Measurements from ENCODE around the gene POLR2L. TPM values are rescaled to one million over a fixed set of nuclear protein-coding genes. Genes with fewer than 3 reads are reported as not detected.

Gene POLR2L
- total RNA-seq, 2 donors from 2014 or later = 64.5 to 91.1 TPM

DNA sequence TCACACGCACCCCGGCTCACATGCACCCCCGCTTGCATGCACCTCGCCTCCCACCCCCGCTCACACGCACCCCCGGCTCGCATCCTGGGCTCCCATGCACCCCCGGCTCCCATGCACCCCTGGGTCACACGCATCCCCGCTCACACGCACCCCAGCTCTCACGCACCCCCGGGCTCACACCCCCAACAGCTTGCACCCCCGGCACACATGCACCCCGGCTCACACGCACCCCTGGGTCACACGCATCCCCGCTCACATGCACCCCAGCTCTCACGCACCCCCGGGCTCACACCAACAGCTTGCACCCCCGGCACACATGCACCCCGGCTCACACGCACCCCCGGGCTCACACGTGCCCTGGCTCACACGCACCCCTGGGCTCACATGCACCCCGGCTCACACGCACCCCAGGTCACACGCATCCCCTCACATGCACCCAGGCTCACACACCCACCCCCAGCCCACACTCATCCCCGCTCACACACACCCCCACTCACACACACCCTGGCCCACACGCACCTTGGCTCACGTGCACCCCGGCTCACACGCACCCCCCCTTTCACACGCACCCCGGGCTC, 16.5 kb upstream of the POLR2L start:
- H3K36me3 ChIP-seq = no peaks in the 10 kb centered on the region
- no peaks in the 10 kb centered on the region for H3K9me3 ChIP-seq
- H3K27me3 ChIP-seq (replicated peaks; ENCODE audit: insufficient read depth) = no peaks in the 10 kb centered on the region
- intact Hi-C loops (cut with DNase I) = no loop called here
- WGBS = 86% methylated on average over 36 of the region's 37 CpGs
- H3K4me1 ChIP-seq (replicated peaks) = no peaks in the 10 kb centered on the region
- no peak overlapping the region for H3K27ac ChIP-seq
- H3K4me3 ChIP-seq = no peak overlapping the region
- DNase-seq (ENCODE audit: low spot score) = no peak
- TF ChIP-seq POLR2AphosphoS5 (IDR thresholded peaks at IDR 0.05) (no peak), POLR2A (IDR thresholded peaks at IDR 0.05) (no peak)
- TF ChIP-seq, protein P1, sequence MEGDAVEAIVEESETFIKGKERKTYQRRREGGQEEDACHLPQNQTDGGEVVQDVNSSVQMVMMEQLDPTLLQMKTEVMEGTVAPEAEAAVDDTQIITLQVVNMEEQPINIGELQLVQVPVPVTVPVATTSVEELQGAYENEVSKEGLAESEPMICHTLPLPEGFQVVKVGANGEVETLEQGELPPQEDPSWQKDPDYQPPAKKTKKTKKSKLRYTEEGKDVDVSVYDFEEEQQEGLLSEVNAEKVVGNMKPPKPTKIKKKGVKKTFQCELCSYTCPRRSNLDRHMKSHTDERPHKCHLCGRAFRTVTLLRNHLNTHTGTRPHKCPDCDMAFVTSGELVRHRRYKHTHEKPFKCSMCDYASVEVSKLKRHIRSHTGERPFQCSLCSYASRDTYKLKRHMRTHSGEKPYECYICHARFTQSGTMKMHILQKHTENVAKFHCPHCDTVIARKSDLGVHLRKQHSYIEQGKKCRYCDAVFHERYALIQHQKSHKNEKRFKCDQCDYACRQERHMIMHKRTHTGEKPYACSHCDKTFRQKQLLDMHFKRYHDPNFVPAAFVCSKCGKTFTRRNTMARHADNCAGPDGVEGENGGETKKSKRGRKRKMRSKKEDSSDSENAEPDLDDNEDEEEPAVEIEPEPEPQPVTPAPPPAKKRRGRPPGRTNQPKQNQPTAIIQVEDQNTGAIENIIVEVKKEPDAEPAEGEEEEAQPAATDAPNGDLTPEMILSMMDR (IDR thresholded peaks at IDR 0.05) = no peak

DNA sequence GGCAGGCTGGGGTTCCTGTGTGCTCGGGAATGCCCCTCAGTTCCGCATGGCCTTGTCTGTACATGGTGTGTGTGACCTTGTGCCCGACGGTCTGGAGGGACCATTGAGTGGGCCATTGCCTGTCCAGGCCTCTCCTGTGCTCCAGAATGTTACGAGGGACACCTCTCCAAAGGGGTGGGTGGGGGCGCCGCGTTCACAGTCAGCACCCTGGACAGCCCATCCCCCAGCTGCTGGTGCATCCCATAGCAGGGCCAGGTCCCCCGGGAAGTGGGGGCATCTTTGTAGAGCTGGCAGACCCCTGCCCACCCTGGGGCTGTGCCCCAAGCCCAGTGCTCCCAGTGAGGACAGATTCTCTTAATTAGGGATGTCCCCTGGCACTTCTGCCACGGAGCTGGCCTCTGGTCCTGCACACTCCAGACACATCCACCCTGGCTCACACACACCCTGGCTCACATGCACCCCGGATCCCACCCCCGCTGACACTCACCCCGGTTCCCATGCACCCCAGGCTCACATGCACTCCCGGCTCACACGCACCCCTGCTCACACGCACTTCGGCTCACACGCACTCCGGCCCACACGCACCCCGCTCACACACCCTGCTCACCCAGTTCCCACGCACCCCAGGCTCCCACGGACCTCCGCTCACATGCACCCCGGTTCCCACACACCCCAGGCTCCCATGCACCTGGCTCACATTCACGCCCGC, 15.9 kb upstream of the POLR2L start:
- Histone ChIP-seq H3K9me3 (no peaks in the 10 kb centered on the region), H3K27ac (no peak overlapping the region), H3K36me3 (no peaks in the 10 kb centered on the region), H3K4me3 (no peak overlapping the region), H3K4me1 (replicated peaks) (no peaks in the 10 kb centered on the region), H3K27me3 (replicated peaks; ENCODE audit: insufficient read depth) (no peaks in the 10 kb centered on the region)
- no peak for DNase-seq (ENCODE audit: low spot score)
- TF ChIP-seq, protein P1 (IDR thresholded peaks at IDR 0.05) = no peak
- TF ChIP-seq POLR2A (IDR thresholded peaks at IDR 0.05) = no peak
- intact Hi-C loops (cut with DNase I) = no loop called here
- 80% methylated on average over 26 of the region's 27 CpGs for WGBS

DNA sequence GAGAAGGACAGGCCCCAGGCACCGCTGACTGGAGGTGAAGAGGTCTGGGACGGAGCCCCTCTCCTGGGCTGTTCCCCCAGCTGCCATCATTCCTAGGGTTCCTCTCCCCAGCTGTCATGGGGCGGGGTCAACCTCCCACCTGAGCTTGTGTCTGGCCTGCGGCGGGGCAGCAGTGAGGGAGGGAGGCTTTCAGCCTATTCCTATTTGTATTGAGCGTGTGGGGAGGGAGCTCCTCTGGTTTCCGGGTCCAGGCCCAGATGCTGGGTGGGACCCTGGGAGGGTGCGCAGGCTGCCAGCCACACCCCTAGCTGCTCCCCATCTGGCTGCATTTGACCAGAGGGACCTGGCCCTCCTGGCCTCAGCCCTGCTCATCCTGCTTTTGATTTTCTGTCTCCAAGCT, 14.1 kb upstream of the POLR2L start:
- Histone ChIP-seq H3K36me3 (no peaks in the 10 kb centered on the region), H3K9me3 (no peaks in the 10 kb centered on the region), H3K4me1 (replicated peaks) (no peaks in the 10 kb centered on the region), H3K4me3 (no peak overlapping the region), H3K27me3 (replicated peaks; ENCODE audit: insufficient read depth) (no peaks in the 10 kb centered on the region), H3K27ac (no peak overlapping the region)
- WGBS = 83% methylated on average over 8 of the region's 8 CpGs
- DNase-seq (ENCODE audit: low spot score) = no peak
- TF ChIP-seq, protein P1 (IDR thresholded peaks at IDR 0.05) = no peak
- no peak for TF ChIP-seq POLR2AphosphoS5 (IDR thresholded peaks at IDR 0.05)
- TF ChIP-seq POLR2A (IDR thresholded peaks at IDR 0.05) = no peak
- intact Hi-C loops (cut with DNase I) = no loop called here

- TF ChIP-seq, protein P1 (IDR thresholded peaks at IDR 0.05) = no peak
- TF ChIP-seq POLR2AphosphoS5 (IDR thresholded peaks at IDR 0.05) (no peak), POLR2A (IDR thresholded peaks at IDR 0.05) (no peak)
- intact Hi-C loops (cut with DNase I) = no loop called here
- DNase-seq (ENCODE audit: low spot score) = no peak
- Histone ChIP-seq H3K36me3 (no peaks in the 10 kb centered on the region), H3K4me3 (no peak overlapping the region), H3K27ac (no peak overlapping the region), H3K9me3 (no peaks in the 10 kb centered on the region), H3K27me3 (replicated peaks; ENCODE audit: insufficient read depth) (no peaks in the 10 kb centered on the region), H3K4me1 (replicated peaks) (no peaks in the 10 kb centered on the region)
- 89% methylated on average over 12 of the region's 12 CpGs for WGBS
These were observed 13.5 kb upstream of the POLR2L start for GRCh38 chr11:855796-856195.

DNA sequence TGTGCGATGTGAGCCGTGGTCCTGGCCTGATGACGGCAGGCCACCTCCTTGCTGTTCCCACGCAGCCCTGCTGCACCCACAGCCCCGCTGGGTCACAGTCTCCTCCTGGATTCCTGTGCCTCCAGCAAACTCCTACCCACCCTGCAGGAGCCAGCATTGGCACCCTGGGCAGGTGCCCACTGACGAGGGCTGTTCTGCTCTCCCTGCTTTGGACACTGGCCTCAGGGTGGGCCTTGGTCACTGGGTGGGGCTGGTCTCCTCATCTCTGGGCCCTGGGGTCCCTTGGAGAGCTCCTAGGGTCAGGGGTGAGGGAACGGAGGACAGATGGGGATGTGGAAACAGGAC, 13.0 kb upstream of the POLR2L start:
- no peaks in the 10 kb centered on the region for H3K9me3 ChIP-seq
- intact Hi-C loops (cut with DNase I) = no loop called here
- no peaks in the 10 kb centered on the region for H3K27me3 ChIP-seq (replicated peaks; ENCODE audit: insufficient read depth)
- H3K4me1 ChIP-seq (replicated peaks) = peaks cover 4% of the 10 kb centered on the region
- WGBS = 80% methylated on average over 7 of the region's 7 CpGs
- no peak for TF ChIP-seq POLR2AphosphoS5 (IDR thresholded peaks at IDR 0.05)
- no peak for TF ChIP-seq POLR2A (IDR thresholded peaks at IDR 0.05)
- TF ChIP-seq, protein P1 (IDR thresholded peaks at IDR 0.05) = no peak
- H3K27ac ChIP-seq = no peak overlapping the region
- DNase-seq (ENCODE audit: low spot score) = no peak
- no peaks in the 10 kb centered on the region for H3K36me3 ChIP-seq
- no peak overlapping the region for H3K4me3 ChIP-seq
